GM19455 (cell line): Measurements from ENCODE around the gene ZCCHC10.
A peak's percentile ranks its signal among the peaks of the same experiment; 100 is the strongest.
"Not testable (repeated sequence)": the region's sequence is repeated elsewhere in the genome, so short reads cannot be mapped to it uniquely, and the experiment has no call there.

ENCODE experiments used
- ATAC-seq: cut with Tn5 transposase; IDR thresholded peaks from one replicate; pipeline ENCODE4 v1.9.1; 2021; ENCODE audit not compliant: unreplicated experiment

ZCCHC10 gene

GRCh38 chr5:132979976-132980375 lies 46.4 kb downstream of the ZCCHC10 start:
- ATAC-seq, result no peak

DNA sequence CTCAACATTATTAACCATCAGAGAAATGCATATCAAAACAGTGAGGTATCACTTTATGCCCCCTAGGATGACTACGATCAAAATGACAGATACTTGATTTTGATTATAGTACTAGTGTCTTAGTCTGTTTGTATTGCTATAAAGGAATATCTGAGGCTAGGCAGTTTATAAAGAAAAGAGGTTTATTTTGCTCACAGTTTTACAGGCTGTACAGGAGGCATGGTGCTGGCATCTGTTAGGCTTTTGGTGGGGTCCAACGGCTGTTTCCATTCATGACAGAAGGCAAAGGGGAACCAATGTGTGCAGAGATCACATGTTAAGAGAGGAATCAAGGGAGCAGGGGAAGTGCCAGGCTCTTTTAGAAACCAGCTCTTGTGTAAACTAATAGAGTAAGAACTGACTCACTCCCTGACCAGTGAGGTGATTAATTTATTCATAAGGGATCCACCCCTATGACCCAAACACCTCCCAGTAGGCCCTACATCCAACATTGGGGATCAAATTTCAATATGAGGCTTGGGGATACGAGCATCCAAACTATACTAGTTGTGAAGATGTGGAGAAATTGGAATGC lies 46.9 kb downstream of the ZCCHC10 start:
- no peak for ATAC-seq

GRCh38 chr5:132976852-132977251 lies 49.5 kb downstream of the ZCCHC10 start:
- ATAC-seq, result no peak

DNA sequence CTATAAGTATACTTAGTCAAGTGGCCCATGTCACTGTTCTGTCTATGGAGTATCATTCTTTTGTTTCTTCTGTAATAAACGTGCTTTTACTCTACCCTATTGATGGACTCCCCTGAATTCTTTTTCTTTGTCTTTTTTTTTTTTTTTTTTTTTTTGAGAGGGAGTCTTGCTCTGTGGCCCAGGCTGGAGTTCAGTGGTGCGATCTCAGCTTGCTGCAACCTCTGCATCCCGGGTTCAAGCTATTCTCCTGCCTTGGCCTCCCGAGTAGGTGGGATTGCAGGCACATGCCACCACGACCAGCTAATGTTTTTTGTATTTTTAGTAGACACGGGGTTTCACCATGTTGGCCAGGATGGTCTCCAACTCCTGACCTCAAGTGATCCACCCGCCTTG lies 53.9 kb downstream of the ZCCHC10 start:
- ATAC-seq, result not testable (repeated sequence)

DNA sequence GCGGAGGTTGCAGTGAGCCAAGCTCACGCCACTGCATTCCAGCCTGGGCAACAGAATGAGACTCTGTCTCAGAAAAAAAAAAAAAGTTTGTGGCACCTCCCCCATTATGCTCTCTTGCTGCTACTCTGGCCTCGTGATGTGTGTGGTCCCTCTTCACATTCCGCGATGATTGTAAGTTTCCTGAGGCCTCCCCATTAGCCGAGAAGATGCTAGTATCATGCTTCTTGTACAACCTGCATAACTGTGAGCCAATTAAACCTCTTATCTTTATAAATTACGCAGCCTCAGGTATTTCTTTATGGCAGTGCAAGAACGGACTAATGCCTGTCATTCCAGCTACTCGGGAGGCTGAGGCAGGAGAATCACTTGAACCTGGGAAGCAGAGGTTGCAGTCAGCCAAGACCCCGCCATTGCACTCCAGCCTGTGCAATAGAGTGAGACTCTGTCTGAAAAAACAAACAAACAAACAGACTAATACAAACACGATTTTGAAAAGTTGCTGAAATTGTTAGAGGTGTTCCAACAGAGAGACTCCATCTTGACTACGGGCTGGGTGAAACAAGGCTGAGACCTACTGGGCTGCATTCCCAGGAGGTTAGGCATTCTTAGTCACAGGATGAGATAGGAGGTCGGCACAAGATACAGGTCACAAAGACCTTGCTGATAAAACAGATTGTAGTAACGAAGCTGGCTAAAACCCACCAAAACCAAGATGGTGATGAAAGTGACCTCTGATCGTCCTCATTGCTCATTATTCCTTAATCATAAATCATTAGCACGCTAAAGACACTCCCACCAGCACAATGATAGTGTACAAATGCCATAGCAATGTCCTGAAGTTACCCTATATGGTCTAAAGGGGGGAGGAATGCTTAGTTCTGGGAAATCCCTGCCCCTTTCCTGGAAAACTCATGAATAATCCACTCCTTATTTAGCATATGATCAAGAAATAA lies 54.6 kb downstream of the ZCCHC10 start:
- no peak for ATAC-seq

- ATAC-seq, result no peak
Observed at GRCh38 chr5:132965120-132965519, 61.2 kb downstream of the ZCCHC10 start.

DNA sequence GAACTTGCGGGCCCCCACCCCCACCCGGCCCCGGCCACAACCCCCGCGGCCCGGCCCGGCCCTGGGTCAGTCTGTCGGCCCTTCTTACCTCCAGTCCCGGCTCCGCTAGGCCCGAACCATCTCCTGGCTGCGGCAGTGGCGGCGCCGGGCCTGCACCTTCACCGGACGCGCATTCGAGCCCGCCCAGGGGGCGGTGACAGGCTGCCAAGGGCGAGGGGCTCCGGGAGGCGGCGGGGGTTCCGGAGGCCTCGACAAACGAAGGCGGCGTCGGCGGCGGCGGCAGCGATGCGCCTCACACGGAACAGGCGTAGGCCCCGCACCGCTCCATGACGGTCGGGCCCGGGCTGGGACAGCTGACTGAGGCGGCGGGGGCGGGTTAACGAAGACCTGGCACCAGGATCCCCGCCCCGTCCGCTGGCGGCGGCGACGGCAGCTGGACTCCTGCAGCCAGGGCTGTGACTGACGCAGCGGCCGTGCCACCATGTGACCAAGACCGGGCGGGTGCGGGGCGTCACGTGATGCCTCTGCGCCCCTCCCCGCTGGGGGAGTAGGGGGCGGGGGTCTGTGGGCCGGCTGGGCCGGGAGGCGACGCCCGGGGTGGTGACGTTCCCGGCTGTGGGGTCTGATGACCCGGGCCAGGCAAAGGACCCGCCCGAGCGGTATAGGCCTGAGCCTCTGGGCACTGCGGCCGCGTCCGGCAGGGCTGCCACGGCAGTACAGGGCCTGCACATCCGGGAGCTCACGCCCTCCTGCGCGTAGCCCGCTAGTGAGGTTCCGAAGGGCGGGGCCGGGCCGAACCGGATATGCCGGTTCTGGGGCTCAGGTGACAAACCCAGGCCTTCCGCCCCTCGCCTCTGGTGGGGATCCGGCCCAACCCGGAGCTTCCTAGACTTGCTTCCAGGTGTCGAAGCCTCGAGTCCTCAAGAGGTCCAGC lies 62.9 kb downstream of the ZCCHC10 start, which contains the start of gene AFF4:
Gene AFF4, minus strand, starts transcription at position 464 of the 934 bp plus-strand sequence. CDS start 26,445 bp downstream, outside the sequence.
- ATAC-seq, result peak; percentile 94

- no peak for ATAC-seq
Observed at GRCh38 chr5:132962429-132963021, 63.8 kb downstream of the ZCCHC10 start.

DNA sequence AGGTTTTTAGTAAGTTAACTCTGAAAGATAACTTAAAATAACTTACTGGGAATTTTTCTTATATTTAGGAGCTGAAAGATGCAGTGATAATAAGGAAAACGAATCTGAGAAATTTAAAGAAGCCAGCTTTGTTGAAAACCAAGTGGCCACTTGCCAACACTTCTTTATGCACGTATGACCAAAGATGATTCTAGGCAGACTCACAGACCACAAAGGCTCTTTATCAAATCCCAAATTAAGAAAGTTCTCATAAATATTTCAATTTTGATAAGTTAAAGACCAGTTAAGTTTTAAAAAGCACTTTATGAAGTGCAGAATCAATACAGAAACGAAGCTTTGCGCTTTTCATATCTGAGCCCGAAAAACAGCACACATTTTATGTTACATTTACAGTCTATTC lies 64.5 kb downstream of the ZCCHC10 start:
- ATAC-seq, result no peak

DNA sequence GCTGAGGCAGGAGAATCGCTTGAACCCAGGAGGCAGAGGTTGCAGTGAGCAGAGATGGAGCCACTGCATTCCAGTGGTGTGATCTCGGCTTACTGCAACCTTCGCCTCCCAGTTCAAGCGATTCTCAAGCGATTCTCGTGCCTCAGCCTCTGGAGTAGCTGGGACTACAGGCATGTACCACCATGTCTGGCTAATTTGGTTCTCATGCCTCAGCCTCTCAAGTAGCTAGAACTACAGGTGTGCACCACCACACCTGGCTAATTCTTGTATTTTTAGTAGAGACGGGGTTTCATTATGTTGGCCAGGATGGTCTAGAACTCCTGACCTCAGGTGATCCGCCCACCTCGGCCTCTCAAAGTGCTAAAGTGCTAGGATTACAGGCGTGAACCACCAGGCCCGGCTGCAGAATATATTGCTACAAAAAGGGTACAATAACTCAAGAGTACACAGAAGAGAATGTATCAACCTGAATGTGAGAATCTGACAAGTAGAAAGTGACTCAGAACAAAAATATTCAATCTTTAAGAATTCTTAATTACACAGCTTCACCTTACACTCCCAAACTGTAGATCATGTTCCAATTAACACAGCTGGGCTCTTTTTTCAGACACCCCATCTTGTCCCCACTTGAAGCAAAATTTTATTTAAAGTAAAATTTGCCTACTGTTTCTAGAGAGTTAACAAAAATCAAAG lies 65.1 kb downstream of the ZCCHC10 start:
- ATAC-seq, result not testable (repeated sequence)

DNA sequence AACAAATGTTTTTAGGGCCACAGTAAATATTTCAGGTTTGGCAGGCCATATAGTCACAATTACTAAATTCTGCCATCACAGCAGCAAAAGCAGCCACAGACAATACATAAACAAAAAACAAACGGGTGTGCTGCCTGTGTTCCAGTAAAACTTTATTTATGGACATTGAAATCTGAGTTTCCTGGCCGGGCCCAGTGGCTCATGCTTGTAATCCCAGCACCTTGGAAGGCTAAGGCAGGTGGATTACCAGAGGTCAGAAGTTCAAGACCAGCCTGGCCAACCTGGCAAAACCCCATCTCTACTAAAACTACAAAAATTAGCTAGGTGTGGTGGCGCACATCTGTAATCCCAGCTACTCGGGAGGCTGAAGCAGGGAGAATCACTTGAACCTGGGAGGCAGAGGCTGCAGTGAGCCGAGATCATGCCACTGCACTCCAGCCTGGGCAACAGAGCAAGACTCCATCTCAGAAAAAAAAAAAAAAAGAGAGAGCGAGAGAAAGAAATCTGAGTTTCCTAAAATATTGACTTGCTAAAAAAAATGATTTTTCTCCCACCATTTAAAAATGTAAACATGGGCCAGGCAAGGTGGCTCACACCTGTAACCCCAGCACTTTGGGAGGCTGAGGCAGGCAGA lies 70.1 kb downstream of the ZCCHC10 start:
- ATAC-seq, result not testable (repeated sequence)

DNA sequence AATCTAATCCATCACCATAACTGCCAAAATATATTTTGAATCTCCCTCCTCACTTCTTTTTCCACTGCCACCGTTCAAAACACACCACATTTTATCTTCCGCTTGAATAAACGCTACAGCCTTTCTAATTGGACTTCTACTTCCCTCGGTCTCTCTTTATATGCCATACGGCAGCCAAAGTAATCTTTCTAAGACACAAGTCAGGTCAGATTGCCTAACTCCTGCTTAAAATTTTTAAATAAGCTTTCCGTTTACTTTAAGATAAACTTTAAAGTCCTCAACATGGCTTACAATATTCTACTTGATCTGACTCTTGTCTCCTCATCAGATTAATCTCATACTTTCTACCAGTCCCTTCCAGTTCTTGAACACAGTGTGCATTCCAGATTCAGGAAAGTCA lies 72.6 kb downstream of the ZCCHC10 start:
- no peak for ATAC-seq

DNA sequence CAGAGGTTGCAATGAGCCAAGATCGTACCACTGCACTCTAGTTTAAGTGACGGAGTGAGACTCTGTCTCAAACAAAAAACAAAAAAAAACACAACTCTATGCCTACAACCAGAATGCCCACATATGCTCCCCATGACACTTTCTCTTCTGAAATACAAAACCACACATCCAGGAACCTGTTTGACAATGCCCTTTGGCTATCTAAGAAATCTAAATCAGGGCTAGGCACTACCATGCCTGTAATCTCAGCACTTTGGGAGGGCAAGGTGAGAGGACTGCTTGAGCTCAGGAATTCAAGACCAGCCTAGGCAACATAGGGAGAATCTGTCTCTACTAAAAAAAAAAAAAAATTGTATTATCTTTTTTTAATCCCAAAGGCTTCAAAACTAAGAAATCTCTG lies 73.5 kb downstream of the ZCCHC10 start:
- ATAC-seq, result no peak

DNA sequence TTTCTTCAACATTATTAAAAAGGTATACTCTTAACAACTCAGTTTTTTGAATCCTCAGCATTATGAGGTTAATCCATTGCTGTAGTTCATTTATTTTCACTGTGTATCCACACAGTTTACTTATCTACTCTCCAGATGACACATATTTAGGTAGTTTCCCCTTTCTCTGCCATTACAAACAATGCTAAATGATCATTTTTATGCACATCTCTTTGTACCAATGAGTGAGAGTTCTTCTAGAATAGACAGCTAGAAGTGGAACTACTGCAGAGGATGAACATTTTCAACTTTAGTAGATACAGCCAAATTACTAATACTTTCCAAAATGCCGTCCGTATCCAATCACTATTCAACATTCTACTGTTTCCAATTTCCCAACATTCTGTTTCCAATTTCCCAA lies 74.5 kb downstream of the ZCCHC10 start:
- ATAC-seq, result no peak

DNA sequence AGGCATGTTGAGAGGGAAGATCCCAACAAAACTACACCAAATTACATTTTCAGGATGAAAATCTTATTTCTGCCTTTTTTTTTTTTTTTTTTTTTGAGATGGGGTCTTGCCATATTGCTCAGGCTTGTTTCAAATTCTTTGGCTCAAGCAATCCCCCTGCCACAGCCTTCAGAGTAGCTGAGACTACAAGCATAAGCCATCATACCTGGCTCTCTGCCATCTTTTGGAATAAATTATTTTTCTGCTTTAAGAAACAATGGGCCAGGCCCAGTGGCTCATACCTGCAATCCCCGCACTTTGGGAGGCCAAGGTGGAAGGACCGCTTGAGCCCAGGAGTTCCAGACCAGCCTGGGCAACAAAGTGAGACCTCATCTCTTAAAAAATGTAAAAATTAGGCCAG lies 77.2 kb downstream of the ZCCHC10 start:
- no peak for ATAC-seq

DNA sequence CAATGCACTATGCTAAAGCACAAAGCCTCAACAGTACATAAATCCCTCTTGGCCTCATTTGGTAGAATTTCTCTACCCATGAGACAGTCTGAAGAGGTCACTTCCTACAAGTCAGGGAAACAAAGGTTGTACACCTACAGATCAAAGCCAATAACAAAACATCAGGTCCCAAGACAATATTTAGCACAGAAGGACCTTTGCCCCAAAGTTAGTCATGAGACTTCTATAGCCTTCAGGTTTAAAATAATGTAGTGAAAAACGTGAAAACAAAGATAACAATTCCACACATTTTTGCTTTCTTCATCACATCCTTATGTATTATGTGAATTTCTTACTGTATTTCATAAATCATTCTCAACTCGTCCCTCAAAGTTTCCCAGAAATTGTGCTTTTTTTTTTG lies 78.7 kb downstream of the ZCCHC10 start:
- ATAC-seq, result no peak
